Fibroblast of skin of right biceps (primary cell): ENCODE results near the gene F2.
"Not testable (repeated sequence)": the region's sequence is repeated elsewhere in the genome, so short reads cannot be mapped to it uniquely, and the experiment has no call there.

Source experiments
- DNase-seq: peaks from one replicate; pipeline ENCODE4 v3.0.0-alpha.2; 2013

F2 gene

DNA sequence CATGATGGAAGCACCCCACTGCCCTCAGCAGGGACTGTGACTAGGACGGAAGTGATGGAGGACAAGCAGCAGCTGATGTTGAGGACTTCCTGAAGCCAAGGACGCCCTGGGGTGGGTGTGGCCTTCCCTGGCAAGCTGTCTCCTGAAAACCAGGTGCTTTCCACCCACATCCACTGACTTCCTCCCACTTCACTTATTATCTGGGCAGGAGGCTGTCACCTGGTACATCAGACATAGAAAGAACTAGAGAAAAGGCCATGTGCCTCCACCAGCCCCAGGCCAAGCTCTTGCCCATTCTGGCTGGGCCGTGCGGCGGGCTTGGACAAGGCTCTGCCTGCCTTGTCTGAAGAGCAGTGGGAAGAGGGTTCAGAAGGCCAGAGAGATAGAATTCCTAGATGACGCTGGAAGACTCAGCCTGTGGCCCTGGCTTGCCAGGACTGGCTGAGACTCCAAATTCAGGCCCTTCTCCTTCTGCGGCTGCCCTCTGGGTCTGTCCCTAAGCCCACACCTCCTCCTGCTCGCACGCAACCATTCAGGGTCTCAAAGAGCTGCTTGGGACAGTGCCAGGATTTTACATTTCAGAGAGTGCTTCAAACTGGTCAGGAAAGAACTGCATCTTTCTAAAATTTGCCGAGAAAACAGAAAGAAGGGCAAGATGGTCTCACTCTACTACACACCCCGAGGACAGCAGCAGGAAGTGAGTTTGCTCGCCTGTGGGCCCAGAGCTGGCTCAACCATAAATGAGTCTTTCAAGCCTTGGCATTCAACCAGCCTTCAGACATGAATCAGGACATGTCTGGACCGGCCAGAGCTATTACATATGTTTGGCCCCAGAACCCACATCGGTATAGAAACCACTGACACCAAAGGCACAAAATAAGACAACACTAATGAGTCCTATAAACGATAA is 31.9 kb upstream of the F2 start:
- peak; percentile 24 for DNase-seq

DNA sequence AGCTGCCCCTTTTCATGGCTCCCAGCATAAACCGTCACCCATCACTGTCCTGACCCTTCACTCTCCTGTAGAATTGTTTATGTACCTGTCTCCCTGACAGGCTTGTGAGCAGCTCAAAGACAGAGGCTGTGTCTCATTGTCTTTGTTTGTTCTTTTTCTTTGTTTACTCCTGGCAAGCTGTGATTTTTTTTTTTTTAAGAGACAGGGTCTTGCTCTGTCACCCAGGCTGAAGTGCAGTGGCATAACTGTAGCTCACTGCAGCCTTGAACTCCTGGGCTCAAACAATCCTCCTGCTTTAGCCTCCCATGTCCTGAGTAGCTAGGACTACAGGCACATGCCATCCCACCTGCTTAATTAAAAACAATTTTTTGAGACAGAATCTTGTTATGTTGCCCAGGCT is 28.3 kb upstream of the F2 start:
- DNase-seq = no peak

DNA sequence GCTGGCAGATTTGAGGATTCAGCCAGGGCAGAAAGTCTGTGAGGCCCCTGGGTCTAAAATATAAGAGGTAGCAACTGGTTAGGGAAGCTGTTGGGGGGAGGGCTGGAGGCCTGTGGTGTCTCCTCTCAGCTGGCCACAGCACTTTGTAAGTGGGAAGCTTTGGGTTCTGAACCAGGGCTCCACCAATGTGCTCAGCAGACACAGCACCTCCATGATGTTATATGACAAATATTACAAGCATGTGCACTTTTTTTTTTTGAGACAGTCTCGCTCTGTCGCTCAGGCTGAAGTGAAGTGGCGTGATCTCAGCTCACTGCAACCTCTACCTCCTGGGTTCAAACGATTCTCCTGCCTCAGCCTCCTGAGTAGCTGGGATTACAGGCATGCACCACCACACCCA is 26.6 kb upstream of the F2 start:
- DNase-seq = peak; percentile 38

DNA sequence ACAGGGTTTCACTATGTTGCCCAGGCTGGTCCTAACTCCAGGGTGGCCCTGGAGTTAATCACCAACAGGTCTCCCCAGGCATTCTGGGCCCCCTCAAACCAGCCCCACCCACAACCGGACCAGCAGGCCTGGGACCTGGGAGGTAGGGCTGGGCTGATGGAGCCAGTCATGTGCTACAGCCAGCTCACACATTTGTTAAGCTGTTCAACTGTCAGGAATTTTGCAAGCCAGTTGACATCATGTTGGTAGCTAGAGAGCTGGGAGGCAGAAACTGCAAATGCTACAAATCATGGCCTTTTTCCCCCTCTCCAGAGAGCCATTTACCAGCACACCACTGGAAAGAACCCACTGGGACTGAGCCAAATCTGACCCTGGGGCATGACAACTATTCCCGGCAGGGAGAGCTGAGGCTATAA is 25.4 kb upstream of the F2 start:
- peak; percentile 22 for DNase-seq

DNA sequence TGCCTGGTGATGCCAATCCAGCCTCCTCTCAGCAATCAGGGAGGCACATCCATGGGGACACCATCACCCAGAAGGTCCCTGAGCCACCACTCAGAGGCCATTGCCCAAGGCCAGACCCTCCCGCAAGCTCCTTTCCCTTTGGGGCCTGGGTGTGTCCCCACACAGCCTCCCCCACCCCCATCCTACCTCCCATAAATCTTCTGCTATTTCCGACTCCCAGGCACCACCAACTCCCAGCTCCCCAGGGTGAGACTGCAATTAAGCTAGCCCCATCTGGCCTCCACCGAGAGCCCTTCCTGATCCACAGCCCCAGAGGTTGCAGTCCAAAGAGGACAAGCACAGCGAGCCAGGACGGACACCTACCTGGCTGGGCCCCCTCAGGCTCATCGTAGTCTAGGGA is 24.9 kb upstream of the F2 start:
- DNase-seq = no peak

DNA sequence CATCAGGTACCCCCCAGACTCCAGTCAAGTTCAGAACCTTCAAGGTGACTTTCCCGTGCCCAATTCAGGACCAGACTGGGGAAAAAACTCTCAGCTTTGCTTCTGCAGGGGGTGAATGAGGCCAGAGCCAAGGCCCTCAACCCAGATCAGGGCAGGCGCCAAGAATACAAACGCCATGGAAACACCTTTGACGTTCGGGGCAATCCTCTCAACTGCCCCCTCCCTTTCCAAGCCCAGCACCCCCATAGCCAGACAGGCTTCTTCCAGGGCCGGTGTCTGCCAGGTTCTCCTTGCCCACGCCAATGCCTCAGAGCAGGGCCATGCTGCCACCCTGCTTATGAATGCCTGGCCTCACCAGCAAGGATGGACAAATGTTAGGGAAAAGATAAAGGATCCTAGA is 24.4 kb upstream of the F2 start:
- DNase-seq = no peak

DNA sequence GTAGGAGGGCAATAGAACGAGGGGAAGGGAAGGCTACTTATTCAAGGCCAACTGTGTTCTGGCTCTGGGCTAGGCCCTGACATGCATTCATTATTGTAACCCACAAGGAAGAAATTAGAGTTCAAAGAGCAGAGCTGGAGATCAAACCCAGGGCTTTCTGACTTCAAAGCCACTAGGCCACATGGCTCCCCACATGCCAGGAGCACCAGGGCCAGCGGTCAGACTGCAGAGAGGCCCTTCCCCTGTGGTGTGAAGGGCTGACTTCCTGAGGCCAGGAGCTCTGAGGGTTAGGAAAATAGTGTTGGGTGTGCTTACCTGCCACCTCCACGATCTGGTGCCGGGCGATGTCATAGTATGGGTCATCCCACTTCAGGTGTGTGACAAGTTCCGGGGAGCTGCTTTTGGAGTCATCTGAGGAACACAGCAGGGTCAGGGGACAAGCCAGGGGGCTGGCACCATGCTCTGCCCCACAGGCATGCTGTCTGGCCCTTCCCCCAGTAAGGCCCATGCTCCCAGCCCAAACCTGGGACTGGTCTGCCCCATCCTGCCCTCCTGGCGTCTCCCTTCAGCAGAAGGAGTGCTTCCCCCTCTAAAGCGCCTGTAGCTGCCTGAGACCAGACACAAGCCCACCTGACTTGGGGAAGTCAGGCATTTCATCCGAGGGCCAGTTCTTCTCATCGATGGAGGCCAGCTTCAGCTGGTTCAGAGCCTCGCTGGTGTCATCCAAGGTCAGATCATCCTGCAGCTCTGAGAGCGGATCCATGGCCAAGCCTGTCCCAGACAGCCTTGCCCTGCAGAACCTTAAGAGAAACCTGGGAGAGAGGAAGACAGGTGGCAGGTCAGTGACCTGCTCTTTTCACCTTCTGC is 23.4 kb upstream of the F2 start:
- DNase-seq = no peak

DNA sequence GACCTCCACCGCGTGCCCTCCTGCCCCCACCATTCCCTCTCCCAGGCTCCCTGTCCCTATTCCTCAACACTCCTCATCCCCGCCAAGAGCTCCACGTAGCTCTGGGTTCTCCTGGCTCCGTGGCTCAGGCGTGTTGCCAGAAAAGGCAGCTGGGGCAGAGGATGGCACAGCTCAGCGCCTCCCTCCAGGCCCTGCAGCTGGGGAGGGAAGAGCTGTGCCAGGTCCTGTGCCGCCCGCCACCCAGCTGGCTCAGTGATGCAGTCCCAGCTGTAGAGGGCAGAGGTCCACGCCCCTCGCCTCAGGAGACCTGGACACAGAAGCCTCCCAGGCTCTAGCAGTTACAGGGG is 22.8 kb upstream of the F2 start:
- no peak for DNase-seq

DNA sequence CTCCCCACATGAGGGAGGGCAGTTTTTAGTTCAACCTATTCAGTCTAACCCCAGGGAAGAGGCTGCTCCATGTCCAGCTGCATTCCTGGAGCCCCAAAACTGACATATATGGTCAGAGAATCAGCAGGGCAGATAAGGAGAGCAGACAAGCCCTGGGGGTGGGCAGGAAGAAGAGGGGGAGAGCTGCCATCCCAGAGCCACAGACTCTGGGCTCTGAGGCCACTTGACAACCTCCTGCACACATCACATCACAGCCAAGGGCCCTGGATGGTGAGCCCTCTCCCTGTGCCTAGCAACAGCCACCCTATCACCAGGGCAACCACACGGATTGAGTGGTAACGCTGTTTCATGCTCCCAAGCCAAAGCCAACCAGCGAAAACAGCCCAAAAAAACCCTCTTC is 21.7 kb upstream of the F2 start:
- DNase-seq = no peak

DNA sequence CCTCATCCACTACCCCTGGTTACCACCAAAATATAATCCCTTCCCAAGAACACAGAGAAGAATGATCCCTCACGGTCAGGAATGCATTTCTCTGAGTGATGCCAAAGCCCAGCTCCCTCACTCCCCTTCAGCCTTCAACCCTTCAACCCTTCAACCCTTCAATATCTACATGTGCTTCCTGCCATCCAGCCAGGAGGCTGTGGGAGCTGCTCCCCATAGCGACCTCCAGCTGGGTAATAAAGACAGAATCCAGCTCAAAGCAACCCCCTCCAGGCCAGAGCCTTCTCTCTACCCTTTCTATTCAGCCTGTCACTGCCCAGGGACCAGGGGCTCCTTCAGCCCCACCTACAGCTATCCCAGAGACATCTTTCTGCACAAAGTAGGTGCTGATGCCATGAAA is 21.3 kb upstream of the F2 start:
- no peak for DNase-seq

DNA sequence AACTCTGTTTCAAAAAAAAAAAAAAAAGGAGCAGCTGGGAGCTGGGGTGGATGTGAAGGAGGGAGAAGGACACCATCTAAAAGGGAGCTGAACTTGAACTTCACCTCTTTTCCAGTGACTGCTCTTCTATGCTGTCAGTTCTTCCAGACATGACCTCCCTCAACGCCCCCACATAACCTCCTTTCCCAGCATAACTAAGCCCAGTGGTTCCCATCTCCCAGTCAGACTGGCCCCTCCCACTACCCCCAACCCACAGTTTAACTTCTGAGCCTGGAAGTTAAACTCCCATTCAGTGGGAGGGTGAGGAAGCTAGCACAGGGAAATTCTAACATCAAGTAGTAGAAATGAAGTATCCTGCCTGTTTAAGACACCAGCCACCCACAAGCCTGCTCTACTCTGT is 20.4 kb upstream of the F2 start:
- no peak for DNase-seq

DNA sequence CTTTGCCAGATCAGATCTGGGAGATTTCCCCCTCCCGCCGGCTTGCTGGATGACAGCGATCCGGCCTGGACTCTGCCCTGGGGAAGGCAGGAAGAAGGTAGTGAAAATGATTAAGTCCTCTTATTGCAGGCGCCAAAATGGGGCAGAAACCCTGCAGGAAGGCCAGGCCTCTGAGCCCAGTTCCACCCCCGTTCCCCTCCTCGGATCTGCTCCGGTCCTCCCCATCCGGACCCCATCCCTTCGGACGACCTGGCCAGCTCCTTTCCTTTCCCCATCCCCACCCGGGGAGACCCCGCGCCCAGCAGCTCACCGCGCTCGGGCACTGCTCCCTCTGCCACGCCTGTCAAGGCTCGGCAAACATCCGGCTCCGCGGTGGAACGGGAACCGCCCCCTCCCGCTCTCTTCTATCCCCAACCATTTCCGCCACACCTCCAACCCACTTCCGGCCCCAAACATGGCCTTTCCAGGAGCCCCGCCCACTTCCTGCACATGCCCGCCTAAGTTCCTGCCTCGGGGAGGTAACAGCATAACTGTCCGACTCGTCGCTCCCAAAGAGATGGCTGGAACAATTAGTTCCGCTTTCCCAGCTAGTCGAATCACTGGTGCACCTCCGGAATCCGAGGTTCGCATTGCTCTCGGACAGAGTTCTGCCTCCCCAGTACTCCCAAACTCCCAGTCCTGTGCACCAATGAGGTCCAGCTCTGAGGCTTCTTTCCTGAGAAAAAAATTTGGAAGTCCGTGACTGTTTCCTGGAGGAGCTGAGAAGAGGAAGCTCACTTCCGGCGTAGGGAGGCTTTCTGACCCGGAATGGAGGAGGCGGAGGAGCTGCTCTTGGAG is 18.6 kb upstream of the F2 start, which contains the start of the genes ARHGAP1 and ZNF408:
Gene ARHGAP1, minus strand, starts transcription at position 379 of the 837 bp plus-strand sequence. CDS start 4,512 bp downstream, outside the sequence.
Gene ZNF408, plus strand, starts transcription at position 791 of the 837 bp plus-strand sequence. Its CDS starts 17 bp downstream, at position 808.
- DNase-seq = peak; percentile 99

DNA sequence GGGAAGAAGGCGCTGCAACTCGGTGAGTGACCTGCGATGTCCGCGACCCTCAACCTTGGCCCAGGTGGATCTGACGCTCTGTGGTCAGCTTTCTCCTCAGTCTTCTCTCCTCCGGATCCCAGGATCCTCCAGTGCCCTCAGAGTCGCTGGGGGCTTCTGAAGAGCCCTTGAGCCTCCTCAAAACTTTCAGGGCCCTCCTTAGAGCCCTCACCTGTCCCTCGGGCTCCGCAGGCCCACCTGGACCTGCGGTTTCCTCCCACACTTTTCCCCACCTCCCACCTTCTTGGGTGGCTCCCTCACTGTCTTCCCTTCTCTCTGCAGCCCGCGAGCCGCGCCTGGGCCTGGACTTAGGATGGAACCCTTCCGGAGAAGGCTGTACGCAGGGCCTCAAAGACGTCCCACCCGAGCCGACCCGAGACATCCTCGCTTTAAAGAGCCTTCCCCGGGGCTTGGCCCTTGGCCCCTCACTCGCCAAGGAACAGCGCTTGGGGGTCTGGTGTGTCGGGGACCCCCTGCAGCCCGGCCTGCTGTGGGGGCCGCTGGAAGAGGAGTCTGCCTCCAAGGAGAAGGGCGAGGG is 17.8 kb upstream of the F2 start:
- no peak for DNase-seq

DNA sequence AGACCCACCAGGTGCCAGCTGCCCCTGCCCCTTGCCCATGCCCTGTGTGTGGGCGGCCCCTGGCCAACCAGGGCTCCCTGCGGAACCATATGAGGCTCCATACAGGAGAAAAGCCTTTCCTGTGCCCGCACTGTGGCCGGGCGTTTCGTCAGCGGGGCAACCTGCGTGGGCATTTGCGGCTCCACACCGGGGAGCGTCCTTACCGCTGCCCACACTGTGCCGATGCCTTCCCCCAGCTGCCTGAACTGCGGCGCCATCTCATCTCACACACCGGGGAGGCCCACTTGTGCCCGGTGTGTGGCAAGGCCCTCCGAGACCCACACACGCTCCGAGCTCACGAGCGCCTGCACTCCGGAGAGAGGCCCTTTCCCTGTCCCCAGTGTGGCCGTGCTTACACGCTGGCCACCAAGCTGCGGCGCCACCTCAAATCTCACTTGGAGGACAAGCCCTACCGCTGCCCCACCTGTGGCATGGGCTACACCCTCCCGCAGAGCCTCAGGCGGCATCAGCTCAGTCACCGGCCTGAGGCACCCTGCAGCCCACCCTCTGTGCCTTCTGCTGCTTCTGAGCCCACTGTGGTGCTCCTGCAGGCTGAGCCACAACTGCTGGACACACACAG is 13.8 kb upstream of the F2 start:
- no peak for DNase-seq

DNA sequence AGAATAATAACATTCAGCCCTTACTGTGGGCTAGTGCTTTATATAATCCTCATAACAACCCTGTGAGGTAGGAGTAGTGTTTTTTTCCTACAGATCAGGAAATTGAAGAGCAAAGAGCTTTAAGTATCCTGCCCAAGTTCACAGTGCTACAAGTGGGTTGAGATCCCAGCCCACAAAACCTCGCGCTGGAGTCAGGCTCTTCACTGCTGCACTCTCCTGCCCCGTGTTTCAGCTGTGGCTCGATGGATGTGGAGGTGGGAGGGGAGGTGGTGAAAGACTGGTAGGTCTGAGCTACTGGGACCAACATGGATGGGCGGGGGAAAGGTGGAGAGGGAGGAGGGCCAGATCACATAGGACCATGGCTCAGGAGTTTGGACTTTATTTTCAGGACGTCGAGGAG is 12.1 kb upstream of the F2 start:
- no peak for DNase-seq

DNA sequence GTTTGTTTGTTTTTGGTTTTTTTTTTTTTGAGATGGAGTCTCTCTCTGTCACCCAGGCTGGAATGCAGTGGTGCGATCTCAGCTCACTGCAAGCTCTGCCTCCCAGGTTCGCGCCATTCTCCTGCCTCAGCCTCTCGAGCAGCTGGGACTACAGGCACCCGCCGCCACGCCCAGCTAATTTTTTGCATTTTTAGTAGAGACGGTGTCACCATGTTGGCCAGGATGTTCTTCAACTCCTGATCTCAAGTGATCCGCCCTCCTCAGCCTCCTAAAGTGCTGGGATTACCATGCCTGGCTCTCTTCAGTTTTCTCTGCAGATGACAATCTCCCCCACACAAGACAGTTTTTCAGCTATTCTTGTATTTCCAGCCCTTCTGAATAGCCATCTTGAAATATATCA is 9.7 kb upstream of the F2 start:
- not testable (repeated sequence) for DNase-seq

DNA sequence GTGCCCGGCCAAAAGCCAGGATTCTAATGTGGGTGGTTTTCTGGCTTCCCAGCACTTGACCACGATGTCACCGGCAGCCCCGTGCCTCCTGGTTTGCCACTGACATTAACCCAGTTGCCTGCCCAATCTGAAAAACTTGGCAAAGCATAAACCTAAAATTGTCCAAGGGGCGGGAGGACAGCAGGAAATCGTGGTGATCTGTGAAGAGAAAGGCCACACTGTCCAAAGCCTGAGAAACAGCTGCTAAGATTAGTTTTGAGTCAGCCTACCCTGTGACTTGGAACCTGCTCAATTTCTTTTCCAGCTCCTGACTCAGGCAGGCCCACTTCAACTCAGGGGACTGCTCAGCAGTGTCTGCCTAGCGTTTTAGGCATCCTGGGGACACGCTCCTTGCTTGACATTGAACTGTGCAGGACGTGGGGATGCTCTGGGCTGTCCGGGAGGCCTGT is 8.2 kb upstream of the F2 start:
- peak; percentile 82 for DNase-seq

DNA sequence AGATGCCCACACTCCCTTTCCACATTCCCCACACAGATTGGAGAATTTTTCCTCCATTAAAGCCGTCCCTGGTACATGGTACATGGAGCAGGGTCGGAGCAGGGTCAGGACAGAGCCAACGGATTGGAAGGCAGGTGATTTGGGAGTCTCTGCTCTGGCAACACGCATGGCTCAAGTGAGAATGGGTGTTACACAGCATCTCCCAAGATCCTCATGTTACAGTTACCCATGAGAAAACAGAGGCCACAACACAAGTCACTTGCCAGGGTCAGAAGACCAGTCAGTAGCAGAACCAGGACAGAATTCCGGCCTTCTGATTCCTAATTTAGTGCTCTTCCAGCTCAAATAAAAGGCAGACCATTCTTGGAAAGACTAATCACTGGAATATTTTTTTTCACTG is 7.7 kb upstream of the F2 start:
- no peak for DNase-seq

DNA sequence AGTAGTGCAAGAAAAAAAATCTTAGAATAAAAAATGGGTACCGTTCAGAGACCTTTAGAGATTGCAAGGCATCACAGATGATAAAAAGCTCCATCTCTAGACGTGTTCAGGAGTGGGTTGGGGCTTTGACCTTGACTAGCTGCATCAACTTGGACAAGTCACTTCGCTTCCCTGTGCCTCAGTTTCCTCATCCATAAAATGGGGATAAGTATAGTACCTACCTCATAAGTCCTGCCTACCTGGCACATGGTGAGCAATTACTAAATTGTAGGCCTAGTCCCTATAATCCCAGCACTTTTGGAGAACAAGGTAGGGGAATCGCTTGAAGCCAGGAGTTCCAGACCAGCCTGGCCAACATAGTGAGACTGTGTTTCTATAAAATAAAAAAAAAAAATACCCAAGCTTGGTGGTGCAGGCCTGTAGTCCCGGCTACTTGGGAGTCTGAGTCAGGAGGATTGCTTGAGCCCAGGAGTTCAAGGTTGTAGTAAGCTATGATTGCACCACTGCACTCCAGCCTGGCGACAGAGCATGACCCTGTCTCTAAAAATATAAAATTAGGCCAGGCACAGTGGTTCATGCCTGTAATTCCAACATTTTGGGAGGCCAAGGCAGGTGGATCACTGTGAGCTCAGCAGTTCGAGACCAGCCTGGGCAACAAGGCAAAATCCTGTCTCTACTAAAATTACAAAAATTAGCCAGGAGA is 6.0 kb upstream of the F2 start:
- DNase-seq = no peak

DNA sequence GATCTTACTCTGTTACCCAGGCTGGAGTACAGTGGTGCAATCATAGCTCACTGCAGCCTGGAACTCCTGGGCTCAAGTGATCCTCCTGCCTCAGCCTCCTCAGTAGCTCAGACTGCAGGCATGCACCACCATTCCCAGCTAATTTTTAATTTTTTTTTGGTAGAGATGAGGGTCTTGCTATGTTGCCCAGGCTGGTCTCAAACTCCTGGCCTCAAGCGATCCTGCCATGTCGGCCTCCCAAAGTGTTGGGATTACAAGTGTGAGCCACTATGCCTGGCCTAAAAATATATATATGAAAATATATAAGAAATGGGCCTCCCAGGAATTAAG is 1.2 kb upstream of the F2 start:
- DNase-seq = not testable (repeated sequence)
